ENCODE results near the gene COL13A1.

The COL13A1 gene

DNA sequence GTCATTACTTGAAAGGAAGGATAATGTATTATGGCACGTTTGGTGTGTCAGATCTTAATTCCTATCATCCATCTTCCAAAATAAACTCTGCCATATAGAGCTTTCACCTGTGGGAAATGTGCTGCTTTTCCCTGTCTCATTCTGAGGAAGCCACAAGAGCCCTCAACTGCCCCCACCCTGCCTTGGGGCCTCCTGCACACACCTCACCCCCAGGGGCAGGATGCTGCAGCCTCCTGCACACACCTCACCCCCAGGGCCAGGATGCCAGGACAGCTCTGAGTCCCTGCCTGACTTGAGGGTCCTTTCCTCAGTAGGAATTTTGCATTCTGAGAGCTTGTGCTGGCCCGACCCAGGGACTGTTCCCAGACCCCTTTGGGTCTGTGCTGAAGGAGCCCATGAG, 67.1 kb downstream of the COL13A1 start:
- no peak for DNase-seq (ENCODE audit: low spot score)

DNA sequence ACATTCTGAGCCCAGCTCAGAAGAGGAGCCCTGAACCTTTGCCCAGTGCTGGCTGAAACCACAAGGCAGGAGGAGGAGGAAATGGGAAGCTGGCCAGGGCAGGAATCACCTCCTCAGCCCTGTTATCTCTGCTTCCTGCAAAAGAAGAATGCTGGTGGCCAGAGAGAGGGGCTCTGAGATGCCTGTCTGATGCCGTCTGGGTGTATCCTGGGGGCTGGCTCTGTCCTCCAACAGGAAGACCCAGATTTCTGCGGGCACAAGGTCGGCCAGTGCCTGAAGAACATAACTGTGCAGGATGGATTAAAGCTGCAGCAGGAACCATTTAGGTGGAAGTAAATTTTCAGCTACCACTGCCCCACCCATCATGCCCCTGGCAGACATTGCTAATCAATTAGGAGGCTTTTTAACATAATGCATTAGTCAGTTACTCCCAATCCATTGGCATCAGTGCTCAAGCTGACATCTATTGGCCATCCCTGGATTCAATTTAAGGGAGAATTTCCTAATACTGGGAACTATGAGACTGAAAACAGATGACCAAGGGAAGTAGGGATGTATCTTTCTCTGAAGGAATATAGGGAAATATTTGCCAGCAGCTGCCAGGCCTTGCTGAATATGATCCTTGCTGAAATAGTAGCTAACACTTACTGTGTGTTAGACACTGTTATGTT, 67.7 kb downstream of the COL13A1 start:
- DNase-seq (ENCODE audit: low spot score): peak; percentile 63

DNA sequence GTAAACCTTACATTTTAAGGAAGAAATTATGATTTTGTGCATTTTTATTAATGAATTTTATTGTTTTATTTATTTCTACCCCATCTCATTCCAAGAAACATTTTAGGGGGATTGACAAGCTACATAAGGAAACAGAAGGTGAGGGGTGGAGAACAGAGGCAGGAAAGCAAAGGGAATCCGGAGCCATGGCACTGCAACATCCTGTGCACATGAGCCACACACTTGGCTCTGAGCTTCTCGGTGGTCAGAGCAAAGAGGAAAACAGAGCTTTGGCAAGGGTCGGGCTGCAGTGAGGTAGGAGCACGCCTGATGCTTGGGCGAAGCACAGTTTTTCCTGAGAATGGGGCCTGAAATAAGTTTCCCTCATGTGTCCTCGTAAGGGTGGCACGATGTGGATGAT, 68.9 kb downstream of the COL13A1 start:
- DNase-seq (ENCODE audit: low spot score): no peak

DNA sequence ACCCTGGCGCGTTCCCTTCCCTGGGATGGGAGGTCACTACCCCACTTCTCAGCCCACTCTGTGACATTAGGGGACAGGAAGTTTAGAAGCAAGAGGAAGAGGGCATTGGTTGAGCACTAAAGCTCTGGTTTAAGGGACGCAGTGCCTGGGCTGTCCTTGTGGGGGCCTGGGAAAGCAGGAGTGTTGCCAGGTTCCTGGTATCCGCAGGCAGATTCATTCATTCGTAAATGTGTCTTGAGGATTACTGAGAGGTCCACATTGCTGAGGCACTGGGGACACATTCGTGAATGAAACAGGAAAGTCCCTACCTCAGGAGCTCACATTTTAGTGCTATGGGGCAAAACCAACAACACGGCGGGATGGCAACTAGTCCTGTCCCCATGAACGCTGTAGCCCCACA, 69.4 kb downstream of the COL13A1 start:
- no peak for DNase-seq (ENCODE audit: low spot score)

DNA sequence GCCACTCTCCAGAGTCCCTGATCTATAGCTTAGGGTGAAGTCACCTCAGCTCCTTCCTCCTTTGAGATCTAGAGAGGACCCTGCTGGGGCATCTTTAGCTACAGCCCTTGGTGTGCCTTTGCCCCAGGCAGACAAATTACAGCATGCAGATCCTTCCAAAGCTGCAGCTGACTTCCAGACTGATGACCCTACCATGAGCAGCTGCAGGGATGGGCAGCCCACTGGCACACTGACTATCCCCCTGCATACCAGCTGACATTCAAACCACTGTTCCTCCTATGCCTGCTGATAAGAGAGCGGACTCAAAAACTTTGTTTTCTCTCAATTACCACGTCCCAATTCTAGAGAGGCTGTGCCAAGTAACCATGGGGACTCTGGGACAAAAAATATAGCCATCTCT, 70.6 kb downstream of the COL13A1 start:
- DNase-seq (ENCODE audit: low spot score): no peak

DNA sequence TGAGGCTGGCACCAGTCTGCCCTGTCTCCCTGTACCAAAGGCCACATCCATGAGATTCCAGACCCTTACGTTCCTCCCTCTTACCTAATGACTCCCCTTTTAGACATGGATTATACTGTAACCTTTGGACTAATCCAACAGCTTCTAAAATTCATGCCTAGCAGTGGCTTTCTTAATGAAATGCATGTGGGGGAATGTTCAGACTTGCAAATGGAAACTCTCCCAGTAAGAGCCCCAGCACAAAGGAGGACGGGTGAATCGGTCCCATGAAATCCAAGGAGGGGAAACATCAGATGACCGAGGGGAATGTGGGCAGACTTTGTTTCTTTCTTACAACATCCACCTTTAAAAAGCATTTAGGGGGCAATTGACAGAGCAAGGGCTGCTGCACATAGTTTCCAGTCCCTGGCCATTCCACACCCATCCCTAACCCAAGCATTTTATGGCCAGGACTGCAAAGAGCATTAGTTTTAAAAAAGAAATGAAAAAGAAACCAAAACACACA, 71.5 kb downstream of the COL13A1 start:
- DNase-seq (ENCODE audit: low spot score): no peak

DNA sequence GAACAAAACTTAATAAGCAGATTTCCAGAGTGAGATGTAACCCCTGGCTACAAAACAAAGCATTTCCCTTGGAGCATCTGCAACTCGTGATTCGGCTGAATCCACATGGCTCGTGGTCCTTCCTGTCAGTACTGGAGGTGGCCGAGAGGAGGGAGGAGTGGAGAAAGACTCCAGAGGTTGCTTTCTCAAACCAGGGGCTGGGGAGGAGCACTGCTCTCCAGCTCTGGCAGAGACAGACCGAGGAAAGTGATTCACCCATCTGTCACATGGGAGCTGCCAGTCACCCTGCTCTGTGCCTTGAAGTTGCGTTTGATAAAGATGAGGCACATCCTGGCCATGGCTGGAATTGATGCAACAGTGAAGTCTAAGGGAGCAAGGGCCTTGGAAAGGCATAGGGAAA, 72.7 kb downstream of the COL13A1 start:
- peak; percentile 85 for DNase-seq (ENCODE audit: low spot score)

DNA sequence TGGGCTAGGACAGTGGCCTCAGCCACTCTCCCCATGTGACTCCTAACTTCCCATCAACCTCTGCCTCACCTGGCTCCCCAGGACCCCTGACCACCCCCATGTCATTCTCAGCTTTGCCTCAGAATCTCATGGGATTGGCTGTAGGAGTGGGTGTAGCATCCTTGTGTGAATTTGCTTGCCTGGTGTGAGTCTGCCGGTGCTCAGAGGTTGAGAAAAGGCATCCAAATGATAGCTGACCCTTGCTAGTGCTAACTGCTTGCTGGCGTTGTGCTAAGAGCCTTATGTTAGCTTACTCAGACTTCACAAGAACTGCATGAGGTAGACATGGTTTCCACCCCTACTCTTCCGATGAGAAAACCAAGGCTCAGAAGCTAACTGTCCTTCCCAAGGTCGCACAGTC, 74.2 kb downstream of the COL13A1 start:
- DNase-seq (ENCODE audit: low spot score): no peak

DNA sequence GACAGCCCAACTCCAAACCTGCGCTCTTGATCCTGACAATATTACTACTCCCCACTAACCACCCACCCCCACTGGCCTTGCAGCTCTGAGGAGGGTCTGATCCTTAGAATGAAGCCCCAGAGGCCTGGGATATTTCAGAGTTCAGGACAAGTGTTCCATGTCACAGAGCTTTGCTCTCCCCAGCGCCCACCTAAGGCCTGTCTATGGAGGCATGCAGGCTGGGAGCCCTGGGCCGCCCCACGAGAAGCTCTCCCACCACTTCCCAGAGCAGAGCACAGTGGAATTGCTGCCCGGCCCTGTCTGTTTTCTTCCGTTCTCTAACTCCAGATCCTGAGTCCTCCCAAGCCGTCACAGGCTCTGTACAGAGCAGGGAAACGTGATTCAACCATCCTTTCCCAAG, 74.6 kb downstream of the COL13A1 start:
- no peak for DNase-seq (ENCODE audit: low spot score)

DNA sequence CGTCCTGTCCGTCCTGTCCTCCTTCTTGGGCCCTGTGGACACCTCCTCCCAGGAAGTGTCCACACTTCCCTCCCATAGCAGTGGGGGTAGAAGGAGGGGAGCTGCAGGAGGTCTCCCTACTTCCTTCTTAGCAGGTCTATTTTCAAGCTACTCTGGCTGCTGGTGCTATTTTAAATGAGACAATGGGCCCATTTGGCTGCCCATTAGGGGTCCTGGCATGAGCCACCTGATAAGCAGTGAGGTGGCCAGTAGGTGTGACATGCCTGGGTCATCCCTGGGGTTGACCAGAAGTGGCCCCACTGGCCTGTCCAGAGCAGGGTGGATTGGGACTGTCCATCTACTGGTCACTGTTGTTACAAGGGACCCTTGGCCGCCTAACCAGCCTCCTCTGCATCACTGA, 75.2 kb downstream of the COL13A1 start:
- DNase-seq (ENCODE audit: low spot score): no peak

DNA sequence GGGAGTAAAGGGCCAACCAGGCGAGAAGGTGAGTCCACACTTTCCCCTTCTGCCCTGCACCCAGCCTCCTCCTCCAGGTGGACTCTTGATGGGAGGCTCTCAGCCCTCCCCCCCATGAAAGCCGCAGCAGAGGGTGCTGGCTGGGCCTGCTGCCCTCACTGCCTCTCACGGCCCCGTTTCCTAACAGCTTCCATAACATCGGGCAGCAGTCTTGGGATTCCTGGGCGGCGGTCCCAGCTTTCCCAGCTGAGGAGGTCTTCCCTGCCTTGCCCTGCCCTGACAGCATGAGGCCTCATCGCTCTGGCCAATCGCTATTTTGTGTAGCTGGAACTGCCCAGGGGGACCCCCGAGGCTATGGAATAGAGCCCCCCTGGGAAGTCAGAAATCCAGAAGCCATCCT, 76.3 kb downstream of the COL13A1 start:
- no peak for DNase-seq (ENCODE audit: low spot score)

DNA sequence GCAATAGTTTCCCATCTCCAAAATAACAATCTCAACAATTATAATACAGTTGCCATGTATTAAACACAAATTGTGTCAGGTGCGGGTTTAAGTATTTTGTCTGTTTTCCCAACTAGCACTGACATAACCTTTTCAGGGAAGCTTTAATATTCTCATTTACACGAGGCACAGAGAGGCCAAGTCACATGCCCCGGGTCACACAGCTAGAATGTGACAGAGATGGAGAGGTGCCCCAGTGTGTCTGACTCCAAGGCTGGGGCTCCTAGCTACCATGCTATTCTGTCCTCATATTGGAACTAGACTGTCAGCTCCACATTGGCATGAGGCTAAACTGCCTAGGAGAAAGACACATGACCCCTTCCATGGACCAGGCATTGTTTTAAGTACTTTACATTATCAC, 77.2 kb downstream of the COL13A1 start:
- DNase-seq (ENCODE audit: low spot score): no peak

DNA sequence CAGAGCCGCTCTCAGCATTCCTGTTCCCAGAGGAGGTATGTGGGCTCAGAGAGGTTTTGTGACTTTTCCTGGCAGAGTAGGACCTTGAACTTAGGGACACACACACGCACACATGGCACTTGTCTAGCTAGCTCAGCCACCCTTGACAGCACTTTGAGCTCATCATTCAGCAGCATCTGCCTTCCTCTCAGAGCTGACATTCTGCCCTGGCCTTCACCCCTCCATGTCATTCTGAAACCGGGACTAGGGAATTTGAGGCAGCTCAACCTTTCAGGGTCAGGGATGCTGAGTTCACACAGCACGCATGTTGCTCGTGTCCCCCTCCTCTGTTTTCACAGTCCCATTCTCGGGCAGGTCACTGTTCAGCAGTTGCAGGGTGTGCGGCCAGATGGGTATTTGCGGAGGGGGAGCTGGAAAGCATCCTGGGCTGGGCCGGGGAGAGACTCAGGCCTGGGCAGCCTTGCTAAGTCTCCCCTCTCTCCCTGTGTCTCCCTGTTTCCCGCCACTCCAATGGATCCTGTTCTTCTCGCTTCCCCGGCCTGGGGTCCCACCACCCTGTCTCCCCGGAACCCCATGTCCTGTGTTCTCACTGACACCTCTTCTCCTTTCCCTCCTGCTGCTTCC, 78.0 kb downstream of the COL13A1 start:
- no peak for DNase-seq (ENCODE audit: low spot score)

DNA sequence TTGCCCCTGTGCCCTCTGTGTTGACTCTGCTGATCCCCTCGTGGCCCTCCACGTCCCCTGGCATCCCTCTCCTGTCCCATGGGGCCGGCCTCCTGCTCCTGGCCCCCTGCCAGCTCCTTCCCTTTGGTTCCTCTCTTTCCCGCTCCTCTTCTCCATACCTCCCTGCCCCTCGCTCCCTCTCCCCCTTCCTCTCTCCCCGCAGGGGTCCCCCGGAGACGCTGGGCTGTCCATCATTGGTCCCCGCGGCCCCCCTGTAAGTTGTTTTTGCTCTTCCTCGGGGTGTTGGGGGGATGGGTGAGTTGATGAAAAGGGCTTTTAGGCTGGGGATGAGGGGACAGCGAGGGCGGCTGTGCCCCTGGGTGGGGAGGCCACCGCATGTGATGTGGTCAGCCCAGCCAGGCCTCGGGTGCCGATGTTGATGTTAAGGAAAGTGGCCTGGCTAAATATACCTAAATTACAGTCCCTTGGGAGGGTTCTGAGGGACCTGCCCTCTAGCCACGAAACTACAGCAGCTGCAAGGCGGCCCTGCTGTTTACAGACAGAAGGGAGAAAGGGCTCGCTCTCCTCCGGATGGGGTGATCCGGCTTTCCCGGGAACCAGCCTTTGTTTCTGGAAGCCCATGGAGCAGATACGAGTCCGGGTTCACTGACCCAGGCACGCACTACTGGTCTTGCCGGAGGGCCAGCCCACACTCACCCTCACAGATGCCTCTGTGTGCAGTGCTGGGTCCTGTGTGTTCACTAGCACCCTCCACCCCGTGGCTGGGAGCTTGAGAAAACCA, 78.8 kb downstream of the COL13A1 start:
- DNase-seq (ENCODE audit: low spot score): no peak

DNA sequence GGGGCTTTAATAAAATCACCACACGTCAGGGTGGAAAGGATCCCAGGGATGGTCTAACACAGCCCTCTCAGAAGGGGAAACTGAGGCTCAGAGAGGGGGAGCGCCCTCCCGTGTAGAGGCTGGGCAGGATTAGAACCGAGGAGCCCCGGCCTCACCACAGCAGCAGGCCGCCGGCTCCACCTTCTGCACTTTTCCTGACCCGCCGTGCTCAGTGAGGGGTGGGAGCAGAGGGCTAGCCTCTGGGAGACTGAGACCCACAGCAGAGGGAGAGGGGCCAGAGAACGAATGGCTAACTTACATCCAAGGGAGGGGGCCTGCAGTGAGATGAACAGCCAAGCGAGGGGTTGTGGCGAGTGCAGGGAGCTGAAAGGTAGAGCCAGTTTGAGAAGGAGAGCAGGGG, 79.5 kb downstream of the COL13A1 start:
- no peak for DNase-seq (ENCODE audit: low spot score)

DNA sequence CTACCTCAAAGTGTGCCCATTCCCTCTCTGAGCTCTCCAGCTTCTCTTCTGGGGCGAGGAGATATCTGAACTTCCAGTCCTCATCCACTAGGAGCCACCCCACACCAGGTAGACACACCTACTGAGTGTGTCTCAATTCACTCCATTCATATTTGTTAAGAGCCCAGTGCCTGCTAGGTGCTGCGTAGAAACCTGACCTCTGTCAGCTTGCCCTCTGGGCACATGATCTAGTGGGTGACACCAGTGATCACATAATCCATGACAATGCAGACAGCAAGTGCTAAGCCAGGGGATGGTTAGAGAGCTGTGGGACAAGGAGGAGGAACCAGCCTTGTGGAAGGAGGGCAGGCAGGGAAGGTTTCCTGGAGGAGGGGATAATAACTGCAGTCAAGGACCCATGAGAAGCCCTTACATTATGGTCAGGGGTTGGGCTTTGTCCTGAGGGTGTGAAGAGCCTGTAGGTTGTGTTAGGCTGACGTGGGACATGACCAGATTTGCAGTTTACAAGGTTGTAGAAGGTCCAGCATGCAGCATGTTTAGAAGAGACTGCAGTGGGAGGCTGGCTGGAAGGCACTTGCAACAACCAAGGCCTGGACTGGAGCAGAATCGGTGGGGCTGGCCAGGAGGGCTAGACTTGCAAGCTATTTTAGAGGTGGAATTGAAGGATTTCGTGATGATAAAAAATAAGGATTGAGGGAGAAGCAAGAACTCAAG, 81.8 kb downstream of the COL13A1 start:
- DNase-seq (ENCODE audit: low spot score): no peak

DNA sequence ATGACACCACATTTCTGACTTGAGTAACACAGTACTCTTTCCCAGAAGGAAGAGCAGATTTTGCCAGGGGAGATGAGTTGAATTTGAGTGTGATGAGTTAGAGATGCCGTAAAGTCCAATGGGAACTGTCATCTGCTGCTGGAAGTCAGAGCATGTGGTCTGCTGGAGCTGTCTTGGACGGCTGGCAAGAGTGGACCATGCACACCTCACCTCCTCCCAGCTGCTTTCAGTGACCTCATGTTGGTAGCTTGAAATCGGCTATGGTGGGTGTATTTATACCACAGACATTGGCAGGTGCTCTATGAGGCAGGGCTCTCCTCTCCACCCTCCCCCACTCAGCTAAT, 82.3 kb downstream of the COL13A1 start:
- DNase-seq (ENCODE audit: low spot score): peak; percentile 44

DNA sequence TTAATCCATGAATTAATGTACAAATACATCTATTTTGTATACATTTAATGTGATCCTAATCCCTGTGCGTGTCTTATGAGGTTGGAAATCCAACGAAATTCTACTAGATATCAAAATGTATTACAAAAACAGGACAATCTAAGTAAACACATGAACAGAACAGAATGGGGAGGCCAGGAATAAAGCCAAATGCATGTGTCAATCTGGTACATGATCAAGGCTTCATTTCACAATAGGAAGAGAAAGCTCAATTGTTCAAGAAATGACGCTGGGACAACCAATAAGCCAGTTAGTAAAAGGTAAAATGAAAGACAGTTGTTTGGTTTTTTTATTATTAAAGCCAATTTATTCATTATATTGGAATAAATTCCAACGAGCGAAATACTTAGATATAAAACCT, 83.0 kb downstream of the COL13A1 start:
- no peak for DNase-seq (ENCODE audit: low spot score)

DNA sequence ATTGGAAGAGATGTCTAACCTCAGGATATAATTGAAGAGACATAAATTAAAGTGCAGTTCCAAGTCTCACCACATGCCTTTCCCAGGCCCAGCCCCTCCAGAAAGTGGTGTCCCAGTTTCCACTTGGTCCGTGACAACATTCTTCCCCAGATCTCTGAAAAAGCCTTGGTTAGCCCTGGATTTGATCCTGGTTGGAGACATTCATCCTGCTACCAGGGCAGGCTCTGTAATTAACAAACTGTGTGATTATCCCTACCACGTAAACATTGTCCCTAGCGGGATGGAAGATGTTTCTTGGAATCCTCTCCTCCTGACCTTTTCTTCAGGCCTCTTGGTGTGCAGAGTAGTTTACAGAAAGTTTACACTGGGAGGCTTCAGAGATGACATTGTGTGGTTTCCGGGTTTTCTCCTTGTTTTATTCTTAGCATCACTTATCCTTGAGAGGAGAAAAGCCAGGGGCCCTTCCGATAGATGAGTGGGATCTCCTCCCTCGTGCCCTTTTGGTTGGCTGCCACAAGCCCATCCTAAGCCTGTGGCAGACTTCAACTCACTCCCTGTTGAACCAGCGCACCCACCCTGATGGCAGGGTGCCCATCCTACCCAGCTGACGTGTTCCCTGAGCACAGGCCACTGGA, 83.8 kb downstream of the COL13A1 start:
- peak; percentile 64 for DNase-seq (ENCODE audit: low spot score)

DNA sequence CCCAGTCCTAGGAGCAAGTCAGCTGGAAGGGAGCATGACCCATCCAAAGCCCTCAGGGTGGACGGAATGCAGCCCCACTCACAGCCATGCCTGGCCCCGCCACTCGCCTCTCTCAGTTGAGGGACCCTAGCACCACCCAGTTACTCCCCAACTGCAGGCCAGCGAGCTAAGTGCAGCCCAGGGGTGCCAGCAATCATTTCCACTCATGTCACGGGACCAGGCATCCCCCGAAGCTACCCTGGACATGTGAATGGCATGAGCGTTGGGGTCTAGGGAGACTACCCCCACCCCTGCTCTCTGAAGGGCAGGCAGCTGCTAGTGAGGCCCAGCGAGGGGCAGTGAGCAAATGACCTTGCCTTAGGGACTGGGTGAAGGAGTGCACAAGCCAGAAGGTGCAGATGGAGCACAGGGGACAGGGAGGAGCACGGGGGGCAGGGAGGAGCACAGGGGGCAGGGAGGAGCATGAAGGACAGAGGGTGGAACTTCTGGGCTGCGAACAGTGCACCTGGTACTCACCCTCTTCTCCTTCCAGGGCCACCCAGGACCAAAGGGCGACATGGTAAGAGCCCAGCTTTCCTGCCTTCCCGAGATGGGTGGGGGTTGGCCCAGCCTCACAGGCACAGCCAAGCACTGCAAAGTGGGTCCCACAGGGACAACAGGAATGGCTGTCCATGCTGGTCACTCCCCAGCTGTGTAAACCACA, 87.3 kb downstream of the COL13A1 start:
- no peak for DNase-seq (ENCODE audit: low spot score)

DNA sequence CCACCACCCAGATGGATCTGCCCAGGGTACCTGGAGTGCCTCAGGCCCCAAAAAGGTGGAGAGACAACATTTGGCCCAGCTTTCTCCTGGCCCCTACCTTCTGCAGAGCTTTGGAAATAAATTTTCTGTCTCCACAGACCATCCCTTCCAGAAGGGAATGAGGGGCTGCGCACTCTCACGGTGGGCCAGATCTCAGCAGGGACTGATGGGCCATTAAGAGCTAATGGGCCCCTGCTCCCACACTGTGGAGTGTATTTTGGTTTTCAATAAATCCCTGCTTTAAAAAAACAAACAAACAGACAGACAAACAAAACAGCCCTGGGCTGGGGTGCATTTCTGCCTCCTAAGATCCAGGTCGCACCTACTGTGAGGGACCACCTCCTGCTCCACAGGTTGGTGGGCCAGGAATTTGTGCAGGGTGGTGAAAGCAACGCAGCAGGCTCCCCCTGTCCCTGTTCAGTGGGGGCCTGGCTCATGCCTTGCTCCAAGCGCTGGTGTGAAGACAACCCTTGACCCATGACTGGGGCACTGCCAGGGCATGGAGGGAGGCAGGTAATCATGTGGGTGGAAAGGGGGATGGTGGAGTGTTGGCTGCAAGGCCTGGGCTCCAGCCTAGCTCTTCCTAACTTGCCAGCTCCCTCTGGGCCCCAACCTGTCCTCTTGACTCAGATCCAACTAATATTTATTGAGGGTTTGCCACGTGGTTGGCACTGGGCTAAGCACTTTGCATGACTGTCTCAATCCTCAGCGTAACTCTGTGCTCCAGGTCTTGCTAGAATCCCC, 88.5 kb downstream of the COL13A1 start:
- DNase-seq (ENCODE audit: low spot score): no peak

All from AG20443 (cell line).